Thyroid gland (tissue), 4 donors: Measurements from ENCODE around the gene IGSF23. TPM values are rescaled to one million over a fixed set of nuclear protein-coding genes. Genes with fewer than 3 reads are reported as not detected.
A peak's percentile ranks its signal among the peaks of the same experiment; 100 is the strongest.

Experiments
- DNase-seq, 2 donors: peaks; one replicate each; pipeline ENCODE4 v3.0.0-alpha.2; 2019
- H3K27ac ChIP-seq, 3 donors: fragments of 200-600 bp; sonication (generic); 1 replicate in 2 of 3; 2 replicates in 1 of 3; pipeline ENCODE4 v1.5.1; 2016 to 2019; ENCODE audit warnings: mild to moderate bottlenecking in 1 of 3, moderate library complexity in 1 of 3
- H3K27me3 ChIP-seq: fragments of 200-600 bp; sonication (generic); one replicate; pipeline ENCODE4 v1.5.1; 2019
- H3K36me3 ChIP-seq, 2 donors: fragments of 200-600 bp; sonication (generic); one replicate each; pipeline ENCODE4 v1.5.1; 2016 to 2019
- H3K4me1 ChIP-seq, 2 donors: fragments of 200-600 bp; sonication (generic); one replicate each; pipeline ENCODE4 v1.5.1; 2017 to 2019
- H3K4me3 ChIP-seq, 3 donors: fragments of 200-600 bp; sonication (generic); replicated peaks in 1 of 3; 1 replicate in 2 of 3; 2 replicates in 1 of 3; pipeline ENCODE4 v1.5.1; 2016; ENCODE audit warnings: mild to moderate bottlenecking in 1 of 3
- H3K9me3 ChIP-seq: fragments of 200-600 bp; sonication (generic); one replicate; pipeline ENCODE4 v1.5.1; 2017
- POLR2A ChIP-seq, 2 donors: fragments of 450-650 bp; IDR thresholded peaks; one replicate each; pipeline ENCODE4 v1.6.1; 2017; ENCODE audit warnings: antibody characterized with exemption in 2 of 2, mild to moderate bottlenecking in 2 of 2, moderate library complexity in 1 of 2
- WGBS, 2 donors: methylation state at CpG; one replicate each; pipeline ENCODE4 v1.1.5; 2017; 5-methylcytosine and 5-hydroxymethylcytosine counted together
- intact Hi-C: fragments of 100-400 bp; cut with DNase I; formaldehyde crosslinking; loops from one replicate; pipeline ENCODE4 v1.15.1; 2023
- total RNA-seq, 4 donors: library from RNA; depleted of rRNA; stranded (reverse); fragments of >200 nt; gene quantifications; one replicate each; pipeline ENCODE4 v1.2.3, GENCODE V29; 2016
- TF ChIP-seq, protein P1 (sequence below), 6 experiments: fragments of 200-600 bp in 3 of 6; fragments of 450-650 bp in 3 of 6; sonication (generic) in 3 of 6; IDR thresholded peaks; one replicate each; pipeline ENCODE4 v1.5.1; 2016 to 2019; ENCODE audit warnings: antibody characterized with exemption in 6 of 6, mild to moderate bottlenecking in 2 of 6, inconsistent platforms in 1 of 6, moderate library complexity in 1 of 6

The IGSF23 gene
- total RNA-seq, 4 donors from 2014 or later: not detected

- intact Hi-C loops: no loop called here
- no peak for DNase-seq
- Histone ChIP-seq H3K4me1 (no peaks in the 10 kb centered on the region), H3K27ac (no peak overlapping the region), H3K36me3 (no peaks in the 10 kb centered on the region), H3K27me3 (no peaks in the 10 kb centered on the region), H3K4me3 (no peak overlapping the region), H3K9me3 (no peaks in the 10 kb centered on the region)
- TF ChIP-seq POLR2A (IDR thresholded peaks at IDR 0.05): no peak
- TF ChIP-seq, protein P1, sequence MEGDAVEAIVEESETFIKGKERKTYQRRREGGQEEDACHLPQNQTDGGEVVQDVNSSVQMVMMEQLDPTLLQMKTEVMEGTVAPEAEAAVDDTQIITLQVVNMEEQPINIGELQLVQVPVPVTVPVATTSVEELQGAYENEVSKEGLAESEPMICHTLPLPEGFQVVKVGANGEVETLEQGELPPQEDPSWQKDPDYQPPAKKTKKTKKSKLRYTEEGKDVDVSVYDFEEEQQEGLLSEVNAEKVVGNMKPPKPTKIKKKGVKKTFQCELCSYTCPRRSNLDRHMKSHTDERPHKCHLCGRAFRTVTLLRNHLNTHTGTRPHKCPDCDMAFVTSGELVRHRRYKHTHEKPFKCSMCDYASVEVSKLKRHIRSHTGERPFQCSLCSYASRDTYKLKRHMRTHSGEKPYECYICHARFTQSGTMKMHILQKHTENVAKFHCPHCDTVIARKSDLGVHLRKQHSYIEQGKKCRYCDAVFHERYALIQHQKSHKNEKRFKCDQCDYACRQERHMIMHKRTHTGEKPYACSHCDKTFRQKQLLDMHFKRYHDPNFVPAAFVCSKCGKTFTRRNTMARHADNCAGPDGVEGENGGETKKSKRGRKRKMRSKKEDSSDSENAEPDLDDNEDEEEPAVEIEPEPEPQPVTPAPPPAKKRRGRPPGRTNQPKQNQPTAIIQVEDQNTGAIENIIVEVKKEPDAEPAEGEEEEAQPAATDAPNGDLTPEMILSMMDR (IDR thresholded peaks at IDR 0.05): no peak
- WGBS, 2 donors: 79 to 83% methylated on average over 4 of the region's 4 CpGs
Observed at GRCh38 chr19:44600466-44600865, 12.9 kb upstream of the IGSF23 start.

GRCh38 chr19:44602081-44602480 is 11.3 kb upstream of the IGSF23 start:
- no peak overlapping the region for H3K27ac ChIP-seq
- no peak for TF ChIP-seq POLR2A (IDR thresholded peaks at IDR 0.05)
- TF ChIP-seq, protein P1 (IDR thresholded peaks at IDR 0.05): no peak
- H3K36me3 ChIP-seq: no peaks in the 10 kb centered on the region
- DNase-seq: no peak
- H3K4me1 ChIP-seq: no peaks in the 10 kb centered on the region
- H3K4me3 ChIP-seq: no peak overlapping the region
- intact Hi-C loops: no loop called here
- H3K27me3 ChIP-seq: no peaks in the 10 kb centered on the region
- no peaks in the 10 kb centered on the region for H3K9me3 ChIP-seq
- 83 to 89% methylated on average over 6 of the region's 6 CpGs for WGBS, 2 donors

- H3K27ac ChIP-seq: peak overlapping the region in 2 of 3 donors; percentile 24 to 53
- H3K27me3 ChIP-seq: no peaks in the 10 kb centered on the region
- 66 to 67% methylated on average over 8 of the region's 8 CpGs for WGBS, 2 donors
- no peaks in the 10 kb centered on the region for H3K9me3 ChIP-seq
- intact Hi-C loops: no loop called here
- H3K4me3 ChIP-seq: no peak overlapping the region
- no peak for TF ChIP-seq POLR2A (IDR thresholded peaks at IDR 0.05)
- TF ChIP-seq, protein P1 (IDR thresholded peaks at IDR 0.05): no peak
- H3K4me1 ChIP-seq: no peaks in the 10 kb centered on the region
- no peaks in the 10 kb centered on the region for H3K36me3 ChIP-seq
- no peak for DNase-seq
Observed at GRCh38 chr19:44603201-44603945, 10.0 kb upstream of the IGSF23 start.

DNA sequence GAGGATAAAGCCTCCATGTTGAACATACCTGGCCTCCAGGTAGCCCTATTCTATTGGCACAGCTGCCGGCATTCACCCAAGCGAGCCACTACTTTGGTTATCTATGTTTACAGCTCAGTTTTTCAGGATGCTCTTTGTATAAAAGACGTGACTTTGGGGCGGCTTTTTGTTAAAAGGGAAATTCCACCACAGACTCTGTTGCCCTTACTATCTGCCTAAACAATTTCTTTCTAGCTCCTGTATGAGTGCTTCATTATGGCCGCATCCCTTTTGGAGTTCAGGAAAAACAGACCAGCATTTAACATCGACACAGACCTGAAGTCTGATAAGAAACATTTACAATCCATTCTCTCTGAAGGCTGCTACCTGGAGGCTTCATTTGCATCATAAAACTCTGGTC is 9.1 kb upstream of the IGSF23 start:
- intact Hi-C loops: no loop called here
- WGBS, 2 donors: 62 to 68% methylated on average over 6 of the region's 6 CpGs
- DNase-seq: no peak
- Histone ChIP-seq H3K27me3 (no peaks in the 10 kb centered on the region), H3K4me1 (no peaks in the 10 kb centered on the region), H3K27ac (no peak overlapping the region), H3K36me3 (no peaks in the 10 kb centered on the region), H3K9me3 (no peaks in the 10 kb centered on the region), H3K4me3 (no peak overlapping the region)
- TF ChIP-seq POLR2A (IDR thresholded peaks at IDR 0.05): no peak
- TF ChIP-seq, protein P1 (IDR thresholded peaks at IDR 0.05): no peak

DNA sequence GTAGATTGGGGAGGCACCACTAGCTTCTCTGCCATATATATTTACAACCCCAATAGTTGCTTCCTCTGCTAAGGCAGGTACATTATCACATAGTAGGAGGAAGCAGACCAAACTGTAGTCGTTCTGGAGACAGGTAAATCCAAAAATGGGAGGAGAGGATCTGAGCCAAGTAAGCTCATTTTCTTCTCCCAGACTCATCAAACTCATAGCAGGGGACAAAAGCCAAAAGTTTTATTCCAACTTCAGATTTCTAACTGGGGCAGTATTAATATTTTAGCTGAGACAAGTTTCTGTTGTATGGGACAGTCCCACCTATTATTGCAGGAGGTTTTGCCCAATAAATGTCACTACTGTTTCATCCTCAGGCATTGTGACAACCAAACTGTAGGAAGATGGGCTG is 7.8 kb upstream of the IGSF23 start:
- WGBS, 2 donors: 58 to 77% methylated on average over 1 of the region's 1 CpG
- Histone ChIP-seq H3K36me3 (no peaks in the 10 kb centered on the region), H3K9me3 (no peaks in the 10 kb centered on the region), H3K27me3 (no peaks in the 10 kb centered on the region), H3K4me3 (no peak overlapping the region), H3K27ac (no peak overlapping the region), H3K4me1 (no peaks in the 10 kb centered on the region)
- intact Hi-C loops: no loop called here
- no peak for DNase-seq
- TF ChIP-seq, protein P1 (IDR thresholded peaks at IDR 0.05): no peak
- TF ChIP-seq POLR2A (IDR thresholded peaks at IDR 0.05): no peak
